PFSK-1 (cell line): Measurements from ENCODE around the gene FBN2.

ENCODE experiments used
- POLR2AphosphoS5 ChIP-seq: IDR thresholded peaks from 2 replicates; pipeline ENCODE4 v1.6.1; 2012; ENCODE audit warnings: low read depth, mild to moderate bottlenecking, control low read depth, low read length, moderate library complexity
- TAF1 ChIP-seq: IDR thresholded peaks from 2 replicates; pipeline ENCODE4 v1.6.1; 2012; ENCODE audit warnings: low read length, control low read depth, borderline replicate concordance; ENCODE audit not compliant: insufficient read depth
- TF ChIP-seq, protein P1 (sequence below), 2 experiments: IDR thresholded peaks; 2 replicates each; pipeline versions ENCODE4 v1.6.1 to v1.8.0; 2011 to 2012; ENCODE audit warnings: low read depth in 2 of 2, low read length in 2 of 2, control low read depth in 1 of 2, inconsistent platforms in 1 of 2, mild to moderate bottlenecking in 1 of 2, moderate library complexity in 1 of 2; ENCODE audit not compliant: insufficient read depth in 1 of 2

DNA sequence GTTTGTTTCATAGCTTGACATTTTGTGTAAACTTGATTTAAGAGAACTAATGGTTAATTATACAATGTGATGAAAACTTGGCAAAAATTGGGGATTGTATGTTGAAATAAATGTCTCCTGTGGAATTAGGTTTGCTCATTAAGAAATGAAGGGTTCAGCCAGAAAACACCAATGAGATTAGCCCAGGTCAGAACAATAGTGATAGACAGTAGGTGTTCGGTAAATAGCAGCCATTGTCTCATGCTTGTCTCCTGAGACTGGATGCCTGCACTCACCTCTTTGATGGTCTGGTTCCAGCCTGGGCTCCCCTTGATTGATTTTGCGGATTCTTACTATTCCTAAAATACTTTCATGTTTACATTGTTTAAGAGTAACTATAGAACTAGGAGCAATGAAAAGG is 135.5 kb downstream of the FBN2 start:
- TF ChIP-seq TAF1 (no peak), POLR2AphosphoS5 (no peak)
- TF ChIP-seq, protein P1, sequence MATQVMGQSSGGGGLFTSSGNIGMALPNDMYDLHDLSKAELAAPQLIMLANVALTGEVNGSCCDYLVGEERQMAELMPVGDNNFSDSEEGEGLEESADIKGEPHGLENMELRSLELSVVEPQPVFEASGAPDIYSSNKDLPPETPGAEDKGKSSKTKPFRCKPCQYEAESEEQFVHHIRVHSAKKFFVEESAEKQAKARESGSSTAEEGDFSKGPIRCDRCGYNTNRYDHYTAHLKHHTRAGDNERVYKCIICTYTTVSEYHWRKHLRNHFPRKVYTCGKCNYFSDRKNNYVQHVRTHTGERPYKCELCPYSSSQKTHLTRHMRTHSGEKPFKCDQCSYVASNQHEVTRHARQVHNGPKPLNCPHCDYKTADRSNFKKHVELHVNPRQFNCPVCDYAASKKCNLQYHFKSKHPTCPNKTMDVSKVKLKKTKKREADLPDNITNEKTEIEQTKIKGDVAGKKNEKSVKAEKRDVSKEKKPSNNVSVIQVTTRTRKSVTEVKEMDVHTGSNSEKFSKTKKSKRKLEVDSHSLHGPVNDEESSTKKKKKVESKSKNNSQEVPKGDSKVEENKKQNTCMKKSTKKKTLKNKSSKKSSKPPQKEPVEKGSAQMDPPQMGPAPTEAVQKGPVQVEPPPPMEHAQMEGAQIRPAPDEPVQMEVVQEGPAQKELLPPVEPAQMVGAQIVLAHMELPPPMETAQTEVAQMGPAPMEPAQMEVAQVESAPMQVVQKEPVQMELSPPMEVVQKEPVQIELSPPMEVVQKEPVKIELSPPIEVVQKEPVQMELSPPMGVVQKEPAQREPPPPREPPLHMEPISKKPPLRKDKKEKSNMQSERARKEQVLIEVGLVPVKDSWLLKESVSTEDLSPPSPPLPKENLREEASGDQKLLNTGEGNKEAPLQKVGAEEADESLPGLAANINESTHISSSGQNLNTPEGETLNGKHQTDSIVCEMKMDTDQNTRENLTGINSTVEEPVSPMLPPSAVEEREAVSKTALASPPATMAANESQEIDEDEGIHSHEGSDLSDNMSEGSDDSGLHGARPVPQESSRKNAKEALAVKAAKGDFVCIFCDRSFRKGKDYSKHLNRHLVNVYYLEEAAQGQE (IDR thresholded peaks at IDR 0.05; ENCODE audit: insufficient read depth in 1 of 2, low read depth in 2 of 2, low read length in 2 of 2) = no peak
